Amniotic stem cell (primary cell): ENCODE measurements around the gene PDXP.

Experiments
- DNase-seq: peaks from one replicate; lab custom pipeline; 2025; lab: John Stamatoyannopoulos, UW

Gene PDXP

GRCh38 chr22:37697538-37697835 is 39.0 kb downstream of the PDXP start:
- DNase-seq, result no peak

GRCh38 chr22:37701141-37701786 is 42.7 kb downstream of the PDXP start:
- no peak for DNase-seq

GRCh38 chr22:37703906-37704305 is 45.4 kb downstream of the PDXP start:
- DNase-seq, result no peak

GRCh38 chr22:37704645-37705044 is 46.1 kb downstream of the PDXP start:
- DNase-seq, result no peak

GRCh38 chr22:37705205-37705604 is 46.7 kb downstream of the PDXP start:
- no peak for DNase-seq

GRCh38 chr22:37708580-37709444 is 50.3 kb downstream of the PDXP start:
- no peak for DNase-seq

GRCh38 chr22:37709445-37709765 is 50.9 kb downstream of the PDXP start:
- DNase-seq, result no peak

GRCh38 chr22:37710675-37711074 is 52.2 kb downstream of the PDXP start:
- no peak for DNase-seq

GRCh38 chr22:37711490-37711889 is 53.0 kb downstream of the PDXP start:
- no peak for DNase-seq

GRCh38 chr22:37713761-37714160 is 55.2 kb downstream of the PDXP start:
- DNase-seq, result no peak

- DNase-seq, result no peak
Measured at GRCh38 chr22:37714634-37715033, 56.1 kb downstream of the PDXP start.

- DNase-seq, result no peak
Measured at GRCh38 chr22:37715760-37716159, 57.2 kb downstream of the PDXP start.
